ENCODE results near the gene RABGAP1L.
"Not testable (repeated sequence)": the region's sequence is repeated elsewhere in the genome, so short reads cannot be mapped to it uniquely, and the experiment has no call there.

RABGAP1L gene

GRCh38 chr1:174230399-174230798, 71.1 kb downstream of the RABGAP1L start:
- in situ Hi-C loops (cut with MboI; ENCODE audit: low sequenced_read_pairs, unreplicated experiment): no loop called here
- no peak for DNase-seq (ENCODE audit: low spot score)
- TF ChIP-seq CTCF (IDR thresholded peaks at IDR 0.05; ENCODE audit: borderline replicate concordance, control extremely low read depth, extremely low read depth, insufficient read depth, missing control alignments): no peak

GRCh38 chr1:174232761-174233160, 73.4 kb downstream of the RABGAP1L start:
- TF ChIP-seq CTCF (IDR thresholded peaks at IDR 0.05; ENCODE audit: borderline replicate concordance, control extremely low read depth, extremely low read depth, insufficient read depth, missing control alignments): no peak
- in situ Hi-C loops (cut with MboI; ENCODE audit: low sequenced_read_pairs, unreplicated experiment): no loop called here
- no peak for DNase-seq (ENCODE audit: low spot score)

- DNase-seq (ENCODE audit: low spot score); in situ Hi-C loops (cut with MboI; ENCODE audit: low sequenced_read_pairs, unreplicated experiment): not testable (repeated sequence)
Measured at GRCh38 chr1:174238845-174239501, 79.7 kb downstream of the RABGAP1L start.

DNA sequence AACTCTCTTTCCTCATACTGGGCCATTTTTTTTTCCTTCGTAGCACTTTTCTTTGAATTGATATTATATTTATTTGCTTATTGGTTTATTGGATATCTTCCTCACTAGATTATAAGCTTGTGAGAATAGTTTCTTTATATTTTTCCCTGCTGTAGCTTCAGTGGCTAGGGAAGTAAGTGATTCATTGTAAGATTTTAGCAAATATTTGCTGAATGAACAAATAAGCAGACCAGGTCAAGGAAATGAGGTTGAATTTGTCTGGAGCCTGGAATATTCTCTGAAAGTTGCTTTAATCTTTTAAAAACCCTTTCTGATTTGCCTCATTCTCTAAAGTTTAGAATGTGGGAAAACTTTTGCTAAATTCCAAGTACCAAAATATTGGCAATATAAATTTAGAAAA, 80.2 kb downstream of the RABGAP1L start:
- no peak for DNase-seq (ENCODE audit: low spot score)
- in situ Hi-C loops (cut with MboI; ENCODE audit: low sequenced_read_pairs, unreplicated experiment): no loop called here
- no peak for TF ChIP-seq CTCF (IDR thresholded peaks at IDR 0.05; ENCODE audit: borderline replicate concordance, control extremely low read depth, extremely low read depth, insufficient read depth, missing control alignments)

GRCh38 chr1:174242856-174243255, 83.5 kb downstream of the RABGAP1L start:
- in situ Hi-C loops (cut with MboI; ENCODE audit: low sequenced_read_pairs, unreplicated experiment): no loop called here
- no peak for DNase-seq (ENCODE audit: low spot score)
- TF ChIP-seq CTCF (IDR thresholded peaks at IDR 0.05; ENCODE audit: borderline replicate concordance, control extremely low read depth, extremely low read depth, insufficient read depth, missing control alignments): no peak

GRCh38 chr1:174243451-174244000, 84.2 kb downstream of the RABGAP1L start:
- no peak for TF ChIP-seq CTCF (IDR thresholded peaks at IDR 0.05; ENCODE audit: borderline replicate concordance, control extremely low read depth, extremely low read depth, insufficient read depth, missing control alignments)

DNA sequence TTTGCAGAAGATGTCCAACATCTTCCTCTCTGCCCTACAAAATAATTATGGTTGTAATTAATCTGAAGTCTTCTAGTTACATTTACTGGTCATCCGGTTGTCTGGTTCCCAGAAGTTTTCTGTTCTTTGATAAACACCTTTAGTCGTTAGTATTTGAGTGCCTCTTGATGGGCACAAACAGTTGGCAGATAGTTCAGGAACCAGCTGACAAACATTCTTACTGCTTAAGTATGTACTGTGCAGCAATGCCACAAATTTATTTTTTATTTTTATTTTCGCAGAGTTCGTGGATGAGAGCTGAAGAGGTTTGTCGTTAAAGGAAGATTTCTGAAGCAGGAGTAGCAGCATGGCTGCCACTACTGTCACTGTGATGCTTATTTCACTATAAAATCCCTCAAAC, 84.7 kb downstream of the RABGAP1L start:
- DNase-seq (ENCODE audit: low spot score): no peak
- no peak for TF ChIP-seq CTCF (IDR thresholded peaks at IDR 0.05; ENCODE audit: borderline replicate concordance, control extremely low read depth, extremely low read depth, insufficient read depth, missing control alignments)
- in situ Hi-C loops (cut with MboI; ENCODE audit: low sequenced_read_pairs, unreplicated experiment): no loop called here

More at GRCh38 chr1:174243451-174244000, 84.2 kb downstream of the RABGAP1L start:
- DNase-seq (ENCODE audit: low spot score): no peak
- in situ Hi-C loops (cut with MboI; ENCODE audit: low sequenced_read_pairs, unreplicated experiment): no loop called here

Measured in GM13976 (cell line).